ENCODE data around the gene MSANTD2. TPM values are rescaled to one million over a fixed set of nuclear protein-coding genes. Genes with fewer than 3 reads are reported as not detected.

Gene MSANTD2
- total and polyA plus RNA-seq, 2 donors from 2014 or later: 6.5 to 16.4 TPM

DNA sequence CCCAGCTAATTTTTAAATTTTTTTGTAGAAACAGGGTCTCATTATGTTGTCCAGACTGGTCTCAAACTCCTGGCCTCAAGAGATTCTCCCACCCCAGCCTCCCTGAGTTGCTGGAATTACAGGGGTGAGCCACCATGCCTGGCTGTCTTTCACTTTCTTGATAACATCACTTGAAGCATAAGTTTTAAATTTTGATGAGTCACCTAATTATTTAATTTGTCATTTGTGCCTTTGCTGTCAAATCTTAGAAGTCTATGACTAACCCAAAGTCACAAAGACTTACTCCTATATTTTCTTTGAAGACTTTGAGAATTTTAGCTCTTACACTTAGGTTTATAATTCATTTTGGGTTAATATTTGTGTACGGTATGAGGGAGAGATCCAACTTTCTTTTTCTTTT, 14.5 kb upstream of the MSANTD2 start:
- TF ChIP-seq CTCF (IDR thresholded peaks at IDR 0.05; ENCODE audit: borderline replicate concordance, extremely low read depth, insufficient read depth): no peak
- FAIRE-seq: no peak
- H3K4me1 ChIP-seq (ENCODE audit: control insufficient read depth in 2 of 3, insufficient read depth in 2 of 3, low read depth in 1 of 3, low read length in 3 of 3): no peaks in the 10 kb centered on the region
- H3K36me3 ChIP-seq (ENCODE audit: control insufficient read depth in 2 of 3, insufficient read depth in 3 of 3, low read length in 3 of 3): no peaks in the 10 kb centered on the region
- no peaks in the 10 kb centered on the region for H3K27me3 ChIP-seq (ENCODE audit: control insufficient read depth, insufficient read depth, low read length)
- H3K9me3 ChIP-seq (ENCODE audit: control insufficient read depth in 2 of 3, insufficient read depth in 1 of 3, low read length in 3 of 3): no peaks in the 10 kb centered on the region
- no peak for DNase-seq
- no peak overlapping the region for H3K4me3 ChIP-seq (ENCODE audit: low read length in 3 of 3)
- intact Hi-C loops (cut with DNase I): no loop called here
- H3K9ac ChIP-seq (ENCODE audit: low read length in 3 of 3): no peak overlapping the region
- no peak overlapping the region for H3K27ac ChIP-seq (ENCODE audit: low read depth in 2 of 2, low read length in 2 of 2)

GRCh38 chr11:124812876-124813275, 12.7 kb upstream of the MSANTD2 start:
- TF ChIP-seq CTCF (IDR thresholded peaks at IDR 0.05; ENCODE audit: borderline replicate concordance, extremely low read depth, insufficient read depth): no peak
- no peak for DNase-seq
- FAIRE-seq: no peak
- H3K9ac ChIP-seq (ENCODE audit: low read length in 3 of 3): no peak overlapping the region
- H3K4me3 ChIP-seq (ENCODE audit: low read length in 3 of 3): no peak overlapping the region
- H3K9me3 ChIP-seq (ENCODE audit: control insufficient read depth in 2 of 3, insufficient read depth in 1 of 3, low read length in 3 of 3): no peaks in the 10 kb centered on the region
- H3K27ac ChIP-seq (ENCODE audit: low read depth in 2 of 2, low read length in 2 of 2): no peak overlapping the region
- H3K27me3 ChIP-seq (ENCODE audit: control insufficient read depth, insufficient read depth, low read length): no peaks in the 10 kb centered on the region
- intact Hi-C loops (cut with DNase I): no loop called here
- no peaks in the 10 kb centered on the region for H3K4me1 ChIP-seq (ENCODE audit: control insufficient read depth in 2 of 3, insufficient read depth in 2 of 3, low read depth in 1 of 3, low read length in 3 of 3)
- no peaks in the 10 kb centered on the region for H3K36me3 ChIP-seq (ENCODE audit: control insufficient read depth in 2 of 3, insufficient read depth in 3 of 3, low read length in 3 of 3)

GRCh38 chr11:124811399-124812125, 11.4 kb upstream of the MSANTD2 start:
- H3K36me3 ChIP-seq (ENCODE audit: control insufficient read depth in 2 of 3, insufficient read depth in 3 of 3, low read length in 3 of 3): no peaks in the 10 kb centered on the region
- no peak overlapping the region for H3K27ac ChIP-seq (ENCODE audit: low read depth in 2 of 2, low read length in 2 of 2)
- no peak for TF ChIP-seq CTCF (IDR thresholded peaks at IDR 0.05; ENCODE audit: borderline replicate concordance, extremely low read depth, insufficient read depth)
- no peaks in the 10 kb centered on the region for H3K27me3 ChIP-seq (ENCODE audit: control insufficient read depth, insufficient read depth, low read length)
- H3K9me3 ChIP-seq (ENCODE audit: control insufficient read depth in 2 of 3, insufficient read depth in 1 of 3, low read length in 3 of 3): no peaks in the 10 kb centered on the region
- H3K9ac ChIP-seq (ENCODE audit: low read length in 3 of 3): no peak overlapping the region
- no peak for DNase-seq
- no peaks in the 10 kb centered on the region for H3K4me1 ChIP-seq (ENCODE audit: control insufficient read depth in 2 of 3, insufficient read depth in 2 of 3, low read depth in 1 of 3, low read length in 3 of 3)
- intact Hi-C loops (cut with DNase I): no loop called here
- no peak overlapping the region for H3K4me3 ChIP-seq (ENCODE audit: low read length in 3 of 3)
- FAIRE-seq: no peak
